Measurements from ENCODE around the gene IGF2BP1. TPM values are rescaled to one million over a fixed set of nuclear protein-coding genes. Genes with fewer than 3 reads are reported as not detected.

Gene IGF2BP1
- total RNA-seq, 4 donors from 2014 or later = 0.19 to 4.4 TPM; not detected in 2

DNA sequence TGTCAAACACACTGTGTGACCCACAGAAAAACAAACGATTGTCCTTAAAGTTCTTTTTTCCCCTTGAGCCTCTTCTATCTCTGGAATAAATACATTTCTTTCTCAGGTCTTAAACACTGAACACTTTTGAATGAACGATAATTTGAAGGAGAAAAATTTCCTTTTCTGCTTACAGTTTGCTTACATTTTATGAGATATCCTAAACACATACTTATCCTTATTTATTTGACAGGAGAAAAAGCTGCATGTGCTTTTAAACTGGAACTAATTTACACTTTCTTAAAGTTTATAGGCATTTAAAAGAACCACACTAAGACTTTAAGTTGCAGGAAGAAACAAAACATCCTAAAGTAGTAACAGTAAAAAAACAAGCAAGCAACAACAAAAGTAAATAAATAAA is 4.7 kb upstream of the IGF2BP1 start:
- TF ChIP-seq, protein P1, sequence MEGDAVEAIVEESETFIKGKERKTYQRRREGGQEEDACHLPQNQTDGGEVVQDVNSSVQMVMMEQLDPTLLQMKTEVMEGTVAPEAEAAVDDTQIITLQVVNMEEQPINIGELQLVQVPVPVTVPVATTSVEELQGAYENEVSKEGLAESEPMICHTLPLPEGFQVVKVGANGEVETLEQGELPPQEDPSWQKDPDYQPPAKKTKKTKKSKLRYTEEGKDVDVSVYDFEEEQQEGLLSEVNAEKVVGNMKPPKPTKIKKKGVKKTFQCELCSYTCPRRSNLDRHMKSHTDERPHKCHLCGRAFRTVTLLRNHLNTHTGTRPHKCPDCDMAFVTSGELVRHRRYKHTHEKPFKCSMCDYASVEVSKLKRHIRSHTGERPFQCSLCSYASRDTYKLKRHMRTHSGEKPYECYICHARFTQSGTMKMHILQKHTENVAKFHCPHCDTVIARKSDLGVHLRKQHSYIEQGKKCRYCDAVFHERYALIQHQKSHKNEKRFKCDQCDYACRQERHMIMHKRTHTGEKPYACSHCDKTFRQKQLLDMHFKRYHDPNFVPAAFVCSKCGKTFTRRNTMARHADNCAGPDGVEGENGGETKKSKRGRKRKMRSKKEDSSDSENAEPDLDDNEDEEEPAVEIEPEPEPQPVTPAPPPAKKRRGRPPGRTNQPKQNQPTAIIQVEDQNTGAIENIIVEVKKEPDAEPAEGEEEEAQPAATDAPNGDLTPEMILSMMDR (IDR thresholded peaks at IDR 0.05; ENCODE audit: low read depth) = no peak

DNA sequence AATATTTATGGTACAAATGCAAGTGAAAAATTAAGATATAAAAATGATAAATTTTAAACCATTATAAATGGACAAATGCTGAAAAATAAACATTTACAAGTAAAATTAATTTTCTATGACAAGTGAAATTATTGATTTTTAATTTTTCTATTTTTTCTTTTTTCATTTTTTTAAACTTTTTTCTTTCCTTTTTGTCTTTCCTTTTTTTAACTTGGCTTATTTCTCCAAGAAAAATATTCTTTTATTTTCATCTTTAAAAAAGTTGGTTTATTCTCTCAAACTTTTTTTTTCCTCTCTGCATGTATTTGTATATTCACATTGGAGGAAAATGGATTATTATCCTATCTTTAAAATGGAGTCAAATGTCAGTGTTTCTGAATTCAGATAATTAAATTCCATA is 3.9 kb upstream of the IGF2BP1 start:
- TF ChIP-seq, protein P1 (IDR thresholded peaks at IDR 0.05; ENCODE audit: low read depth) = no peak

DNA sequence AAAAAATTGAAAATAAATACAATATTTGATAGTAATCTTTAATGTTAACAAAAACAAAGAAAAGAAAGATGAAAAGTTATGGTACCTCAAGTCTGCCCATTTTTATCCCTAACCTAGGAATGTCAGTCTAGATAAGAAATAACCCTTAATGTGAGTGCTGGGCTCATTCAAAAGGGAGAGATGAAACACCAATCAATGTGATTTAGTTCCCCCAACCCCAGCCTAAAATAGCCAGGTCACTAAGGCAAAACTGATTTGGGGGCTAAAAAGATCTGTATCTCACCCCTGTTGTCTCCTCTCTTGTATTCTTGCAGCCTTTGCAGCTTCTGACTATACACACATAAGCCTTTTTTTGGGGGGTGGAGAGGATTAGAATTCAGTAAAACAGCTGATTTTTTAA is 3.2 kb upstream of the IGF2BP1 start:
- TF ChIP-seq, protein P1 (IDR thresholded peaks at IDR 0.05; ENCODE audit: low read depth) = no peak

DNA sequence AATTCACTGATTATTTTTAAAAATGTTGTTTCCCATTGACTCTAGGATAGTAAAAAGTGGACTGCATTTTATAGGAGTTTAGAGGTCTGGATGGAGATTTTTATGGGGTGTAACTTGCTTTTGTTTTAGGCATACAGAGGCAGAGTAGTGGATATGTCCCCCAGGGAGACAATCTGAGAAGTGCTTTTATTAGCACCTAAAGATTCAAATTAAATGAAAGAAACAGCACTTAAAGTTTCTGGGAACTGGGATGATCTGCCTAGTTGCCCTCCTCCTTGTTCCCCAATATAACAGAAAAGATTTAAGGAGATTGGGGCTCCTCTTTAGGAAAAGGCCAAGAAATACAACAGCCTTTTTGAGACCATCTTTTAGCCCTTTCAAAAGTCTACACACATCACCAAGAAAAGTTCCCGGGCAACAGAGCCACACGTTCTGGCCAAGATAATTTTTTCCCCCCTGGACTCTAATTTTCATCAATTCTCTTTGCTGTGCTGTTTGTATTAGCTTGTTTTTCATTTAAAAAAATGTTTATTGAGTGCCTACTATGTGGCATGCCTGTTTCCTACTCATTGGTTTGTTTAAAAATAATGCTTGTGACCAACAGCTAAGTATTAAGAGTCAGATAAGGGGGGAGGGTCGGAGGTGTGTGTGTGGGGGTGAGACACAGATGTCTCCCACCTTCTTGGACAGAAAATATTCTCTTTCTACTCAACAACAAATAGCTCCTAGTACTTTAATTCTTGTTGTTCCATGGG is 2.5 kb upstream of the IGF2BP1 start:
- TF ChIP-seq, protein P1 (IDR thresholded peaks at IDR 0.05; ENCODE audit: low read depth) = no peak

DNA sequence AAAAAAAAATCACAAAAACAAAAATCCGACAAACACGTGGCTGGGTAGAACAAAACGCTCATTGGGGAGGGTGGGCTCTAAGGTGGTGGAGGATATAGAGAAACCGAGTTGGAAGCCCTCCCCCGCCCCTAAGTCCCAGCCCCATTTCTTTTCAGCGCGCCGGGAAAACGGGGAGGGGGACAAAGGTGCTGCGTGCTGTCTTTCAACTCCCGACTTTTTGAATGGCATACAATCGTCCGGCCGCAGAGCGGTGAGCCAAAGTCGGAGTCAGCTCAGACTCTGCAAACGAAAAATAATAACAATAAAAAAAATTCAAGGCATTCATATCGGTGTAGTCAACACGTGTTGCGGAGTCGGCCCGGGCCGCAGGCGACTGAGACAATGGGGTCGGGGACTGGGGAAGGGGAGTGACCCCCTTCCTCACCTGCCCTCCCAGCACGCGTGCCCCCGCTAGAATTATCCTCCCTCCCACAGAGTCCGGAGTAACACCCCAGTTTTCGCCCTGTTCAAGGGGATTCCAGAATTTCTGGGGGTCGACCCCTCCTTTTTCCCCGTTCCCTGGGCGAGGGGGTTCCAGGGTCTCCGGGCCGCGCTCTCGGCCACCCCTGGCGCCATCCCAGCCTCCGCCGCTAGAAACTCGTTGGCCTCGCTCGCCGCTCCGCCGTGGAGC is 1.7 kb upstream of the IGF2BP1 start:
- TF ChIP-seq, protein P1 (IDR thresholded peaks at IDR 0.05; ENCODE audit: low read depth) = no peak

DNA sequence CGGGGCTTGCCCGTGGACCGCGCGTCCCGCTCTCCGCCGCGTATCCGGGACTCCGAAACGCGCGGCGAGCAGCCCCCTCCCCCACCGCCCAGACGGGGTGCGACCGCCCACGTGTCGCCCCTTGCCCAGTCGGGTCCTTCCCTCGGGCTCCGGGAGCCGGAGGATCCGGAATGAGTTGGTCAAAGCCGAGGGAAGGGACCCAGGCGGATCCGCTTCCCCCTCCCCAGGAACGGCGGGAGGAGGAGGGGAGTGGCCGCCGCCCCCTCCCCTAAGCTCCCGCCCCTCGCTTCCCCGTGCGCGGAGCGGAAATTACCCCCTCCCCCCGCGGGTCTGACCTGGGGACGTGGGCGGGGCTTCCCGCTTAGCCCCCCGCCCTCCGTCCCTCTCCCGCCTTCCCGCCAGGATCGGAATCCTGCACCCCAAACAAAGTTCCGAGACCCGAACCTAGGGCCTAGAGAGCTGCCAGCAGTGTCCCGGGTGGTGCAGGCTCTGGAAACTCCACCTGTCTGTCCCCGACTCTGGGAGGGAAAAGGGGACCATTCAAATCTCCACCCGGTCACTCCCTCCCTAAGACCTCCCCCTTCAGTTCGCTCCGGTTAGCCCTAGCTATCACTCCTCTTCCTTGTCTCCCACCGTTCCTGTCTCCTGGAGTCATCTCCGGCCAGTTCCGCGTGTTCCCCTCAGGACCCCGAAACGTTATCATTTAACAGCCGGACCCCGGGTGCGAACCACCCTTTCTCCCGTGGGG is 1.0 kb upstream of the IGF2BP1 start:
- TF ChIP-seq, protein P1 (IDR thresholded peaks at IDR 0.05; ENCODE audit: low read depth) = no peak

DNA sequence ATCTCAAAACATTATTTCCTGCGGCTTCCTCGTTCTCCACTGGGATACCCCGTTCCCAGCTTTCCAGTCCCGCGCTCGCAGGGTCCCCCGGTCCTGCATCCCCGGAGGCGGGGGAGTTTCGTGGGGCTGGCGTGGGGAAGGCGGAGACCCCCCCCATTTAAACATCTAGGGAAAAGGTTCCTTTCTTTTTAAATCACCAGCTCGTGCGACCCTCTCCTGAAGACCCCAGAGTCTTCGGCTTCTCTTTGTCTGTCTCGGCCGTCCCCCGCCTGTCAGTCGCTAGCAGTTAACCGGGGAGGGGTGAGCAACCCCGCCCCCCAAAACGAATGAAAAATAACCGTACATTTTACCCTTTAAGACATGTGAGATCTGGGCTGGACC is 473 bp upstream of the IGF2BP1 start:
- TF ChIP-seq, protein P1 (IDR thresholded peaks at IDR 0.05; ENCODE audit: low read depth) = no peak
